ENCODE data around the gene RASSF10. TPM values are rescaled to one million over a fixed set of nuclear protein-coding genes. Genes with fewer than 3 reads are reported as not detected.

RASSF10 gene
- polyA plus RNA-seq, 2 of the 4 experiments (the other 2 are of a cell fraction) = 3.9 to 10.3 TPM

- ATAC-seq (no peak), DNase-seq (ENCODE audit: low read depth in 1 of 2, low spot score in 1 of 2) (no peak), FAIRE-seq (no peak)
- H3K9me3 ChIP-seq = no peaks in the 10 kb centered on the region
- H3K4me1 ChIP-seq = peaks cover 3% of the 10 kb centered on the region; the same call in 1 of the 3 replicates
- H3K27ac ChIP-seq = no peak overlapping the region
- no peak overlapping the region for H3K4me3 ChIP-seq
- no peak overlapping the region for H3K4me2 ChIP-seq
- CTCF ChIA-PET = interaction anchor here (0.8 to 10.9 kb wide), 8 partner anchors 10 to 685 kb away, joined by 3 to 123 read pairs (median 4); partner anchors contain the start of gene RASSF10
- TF ChIP-seq HES2 (IDR thresholded peaks at IDR 0.05) (no peak), CBX2 (IDR thresholded peaks at IDR 0.05; ENCODE audit: borderline replicate concordance, low read depth) (no peak), RARB (CRISPR knock-in tag; IDR thresholded peaks at IDR 0.05) (no peak), EP300 (IDR thresholded peaks at IDR 0.05) (no peak), RFX5 (IDR thresholded peaks at IDR 0.05) (no peak), EHMT2 (IDR thresholded peaks at IDR 0.05; ENCODE audit: low read depth) (no peak), NPAS2 (CRISPR knock-in tag; IDR thresholded peaks at IDR 0.05; ENCODE audit: borderline replicate concordance) (no peak), MAX (IDR thresholded peaks at IDR 0.05) (no peak), PHF8 (IDR thresholded peaks at IDR 0.05; ENCODE audit: borderline replicate concordance, low read depth) (no peak), HOXB5 (CRISPR knock-in tag; IDR thresholded peaks at IDR 0.05) (no peak)
- POLR2A ChIA-PET = no interaction called here
- 79% methylated on average over 1 of the region's 1 CpG for WGBS (ENCODE audit: missing lambda C conversion rate)
Observed at GRCh38 chr11:12973528-12974181, 35.5 kb upstream of the RASSF10 start.

GRCh38 chr11:12975195-12975594, 33.9 kb upstream of the RASSF10 start:
- Histone ChIP-seq H3K4me1 (peaks cover 3% of the 10 kb centered on the region; the same call in 2 of the 3 replicates), H3K9me3 (no peaks in the 10 kb centered on the region), H3K4me2 (no peak overlapping the region), H3K4me3 (no peak overlapping the region), H3K27ac (no peak overlapping the region)
- POLR2A ChIA-PET = no interaction called here
- FAIRE-seq (no peak), ATAC-seq (no peak), DNase-seq (ENCODE audit: low read depth in 1 of 2, low spot score in 1 of 2) (no peak)
- TF ChIP-seq RAD21 (conservative IDR thresholded peaks at IDR 0.05 in 1 of 2, IDR thresholded peaks at IDR 0.05 in 1 of 2) (no peak), HMGXB4 (CRISPR knock-in tag; IDR thresholded peaks at IDR 0.05; ENCODE audit: borderline replicate concordance) (no peak), POLR2AphosphoS2 (conservative IDR thresholded peaks at IDR 0.05; ENCODE audit: low read length) (no peak), CBX2 (IDR thresholded peaks at IDR 0.05; ENCODE audit: borderline replicate concordance, low read depth) (no peak), TP53 (CRISPR knock-in tag; IDR thresholded peaks at IDR 0.05) (no peak), E2F6 (IDR thresholded peaks at IDR 0.05; ENCODE audit: borderline replicate concordance, low read depth) (no peak), RARB (CRISPR knock-in tag; IDR thresholded peaks at IDR 0.05) (no peak), KDM5A (IDR thresholded peaks at IDR 0.05) (no peak), MYC (IDR thresholded peaks at IDR 0.05; ENCODE audit: borderline replicate concordance, low read length) (no peak), HOXA7 (CRISPR knock-in tag; IDR thresholded peaks at IDR 0.05) (no peak), ZFP36 (IDR thresholded peaks at IDR 0.05; ENCODE audit: borderline replicate concordance, partially characterized antibody) (no peak), CTCF (IDR thresholded peaks at IDR 0.05) (no peak), EP300 (IDR thresholded peaks at IDR 0.05) (no peak), JUN (IDR thresholded peaks at IDR 0.05) (no peak), MAFK (IDR thresholded peaks at IDR 0.05; ENCODE audit: partially characterized antibody) (no peak), RNF2 (IDR thresholded peaks at IDR 0.05; ENCODE audit: borderline replicate concordance, low read depth) (no peak), RFX5 (IDR thresholded peaks at IDR 0.05) (no peak), ATOH8 (CRISPR knock-in tag; IDR thresholded peaks at IDR 0.05; ENCODE audit: low read depth) (no peak)
- CTCF ChIA-PET = interaction anchor here (0.9 to 10.9 kb wide), 3 partner anchors 12 to 208 kb away, joined by 3 to 123 read pairs (median 3); no protein-coding TSS in a partner anchor
- WGBS (ENCODE audit: missing lambda C conversion rate) = 60% methylated on average over 2 of the region's 2 CpGs

All from A549 (cell line).